Activated T-cell treated with anti-CD3 and anti-CD28 coated beads, Interleukin-2, amount 50 U/mL, for 4 hours (primary cell): ENCODE data around the gene HTRA2. TPM values are rescaled to one million over a fixed set of nuclear protein-coding genes. Genes with fewer than 3 reads are reported as not detected.

Source experiments
- ATAC-seq, 2 donors: fragments of 200-7000 bp; cut with Tn5 transposase; one replicate each; pipeline ENCODE4 v1.10.0; 2021
- DNase-seq: peaks from one replicate; pipeline ENCODE4 v3.0.0-alpha.2; 2020
- H3K27me3 Mint-ChIP-seq: one replicate; pipeline ENCODE4 v1.8.0; 2021; ENCODE audit warnings: low read depth, mixed read lengths
- H3K36me3 Mint-ChIP-seq: one replicate; pipeline ENCODE4 v1.8.0; 2022; ENCODE audit warnings: mixed read lengths; ENCODE audit not compliant: insufficient read depth
- H3K4me1 Mint-ChIP-seq: one replicate; pipeline ENCODE4 v1.8.0; 2021; ENCODE audit warnings: low read depth, mixed read lengths
- H3K4me3 Mint-ChIP-seq: one replicate; pipeline ENCODE4 v1.8.0; 2021; ENCODE audit warnings: mild to moderate bottlenecking, moderate library complexity, mixed read lengths
- H3K9me3 Mint-ChIP-seq: one replicate; pipeline ENCODE4 v1.8.0; 2021; ENCODE audit warnings: mixed read lengths
- total RNA-seq, 3 donors: library from RNA; stranded (reverse); gene quantifications; one replicate each; pipeline ENCODE4 v1.2.1, GENCODE V29; 2021

The HTRA2 gene
- total RNA-seq, 3 donors from 2014 or later = 46.2 to 54.6 (median 50.5) TPM

DNA sequence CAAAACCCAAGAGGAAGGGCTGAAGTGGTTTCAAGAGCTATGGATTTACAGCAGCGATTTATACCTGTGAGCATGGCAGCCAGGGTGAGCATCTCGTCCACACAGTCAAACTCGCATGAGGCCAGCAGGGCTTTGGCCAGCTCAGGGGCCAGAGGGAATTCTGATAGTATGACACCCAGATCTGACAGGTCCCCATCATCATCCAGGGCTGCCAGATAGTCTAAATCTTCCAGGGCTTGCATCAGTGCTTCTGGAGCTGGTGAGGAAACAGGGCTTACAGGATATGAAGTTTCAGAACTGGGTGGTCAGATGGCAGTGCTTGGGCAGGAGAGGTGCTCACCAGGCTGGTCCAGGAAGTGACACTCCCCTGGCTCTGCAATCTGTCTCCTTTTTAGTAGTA, 7.2 kb upstream of the HTRA2 start:
- Mint-ChIP-seq H3K27me3 (peaks cover 42% of the 10 kb centered on the region), H3K36me3 (peaks cover 18% of the 10 kb centered on the region), H3K9me3 (no peaks in the 10 kb centered on the region), H3K4me1 (peaks cover 8% of the 10 kb centered on the region), H3K4me3 (no peak overlapping the region)
- no peak for ATAC-seq
- no peak for DNase-seq

DNA sequence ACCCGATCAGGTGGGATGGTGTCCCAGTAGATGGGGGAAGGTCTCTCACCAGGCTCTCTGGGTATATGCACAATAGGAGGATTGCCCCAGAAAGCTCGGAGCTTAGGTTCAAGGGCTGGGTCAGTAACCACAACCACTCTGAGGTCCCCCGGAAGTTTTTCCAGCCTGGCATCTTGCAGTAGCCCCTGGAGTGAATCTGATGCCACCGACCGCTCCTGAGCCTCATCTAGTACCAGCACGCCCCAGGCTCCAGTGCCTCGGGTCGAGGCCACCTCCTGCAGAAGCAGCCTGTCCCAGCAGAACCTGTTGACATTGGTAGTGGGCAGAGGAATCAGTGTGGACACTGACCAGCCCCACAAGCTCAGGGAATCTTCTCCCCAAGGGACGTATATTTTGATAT, 5.7 kb upstream of the HTRA2 start:
- Mint-ChIP-seq H3K4me3 (no peak overlapping the region), H3K9me3 (no peaks in the 10 kb centered on the region), H3K27me3 (peaks cover 27% of the 10 kb centered on the region), H3K4me1 (peaks cover 21% of the 10 kb centered on the region), H3K36me3 (peaks cover 27% of the 10 kb centered on the region)
- ATAC-seq (no peak), DNase-seq (no peak)

DNA sequence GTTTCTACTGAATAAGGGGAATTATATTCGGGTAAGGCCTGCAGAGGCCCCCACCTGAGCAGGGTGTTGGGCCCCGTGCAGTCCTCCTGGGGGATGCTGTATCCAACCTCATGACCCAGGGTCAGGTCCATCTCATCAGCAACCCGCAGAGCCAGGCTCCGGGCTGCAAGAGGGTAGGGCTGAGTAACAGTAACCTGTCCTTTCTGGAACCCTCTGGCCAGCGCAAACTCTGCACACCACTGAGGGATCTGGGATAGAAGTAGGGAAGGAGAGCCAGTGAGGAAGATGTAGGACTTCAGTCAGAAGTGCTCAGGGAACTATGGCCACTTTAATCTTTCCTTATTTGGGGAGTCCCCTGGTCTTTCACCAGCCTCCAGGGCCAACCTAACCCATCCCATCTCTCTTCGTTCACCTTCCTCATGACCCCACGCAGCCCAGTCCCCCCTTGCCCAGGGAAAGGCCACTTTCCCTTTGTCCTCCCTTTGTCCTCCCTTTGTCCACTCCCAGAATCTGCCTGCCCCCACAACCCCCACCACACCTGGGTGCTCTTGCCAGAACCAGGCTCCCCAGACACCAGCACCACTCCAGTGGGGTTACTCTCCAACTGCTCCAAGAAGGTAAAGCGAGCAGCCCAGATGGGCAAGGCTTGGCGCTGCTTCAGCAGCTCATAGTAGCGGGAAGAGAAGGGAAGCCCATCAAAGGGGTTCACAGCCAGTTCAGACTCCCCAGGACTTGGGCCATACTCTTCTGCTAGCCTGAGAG, 4.6 kb upstream of the HTRA2 start:
- no peak for ATAC-seq
- Mint-ChIP-seq H3K4me3 (no peak overlapping the region), H3K9me3 (no peaks in the 10 kb centered on the region), H3K27me3 (peaks cover 16% of the 10 kb centered on the region), H3K4me1 (peaks cover 24% of the 10 kb centered on the region), H3K36me3 (peaks cover 27% of the 10 kb centered on the region)
- no peak for DNase-seq

DNA sequence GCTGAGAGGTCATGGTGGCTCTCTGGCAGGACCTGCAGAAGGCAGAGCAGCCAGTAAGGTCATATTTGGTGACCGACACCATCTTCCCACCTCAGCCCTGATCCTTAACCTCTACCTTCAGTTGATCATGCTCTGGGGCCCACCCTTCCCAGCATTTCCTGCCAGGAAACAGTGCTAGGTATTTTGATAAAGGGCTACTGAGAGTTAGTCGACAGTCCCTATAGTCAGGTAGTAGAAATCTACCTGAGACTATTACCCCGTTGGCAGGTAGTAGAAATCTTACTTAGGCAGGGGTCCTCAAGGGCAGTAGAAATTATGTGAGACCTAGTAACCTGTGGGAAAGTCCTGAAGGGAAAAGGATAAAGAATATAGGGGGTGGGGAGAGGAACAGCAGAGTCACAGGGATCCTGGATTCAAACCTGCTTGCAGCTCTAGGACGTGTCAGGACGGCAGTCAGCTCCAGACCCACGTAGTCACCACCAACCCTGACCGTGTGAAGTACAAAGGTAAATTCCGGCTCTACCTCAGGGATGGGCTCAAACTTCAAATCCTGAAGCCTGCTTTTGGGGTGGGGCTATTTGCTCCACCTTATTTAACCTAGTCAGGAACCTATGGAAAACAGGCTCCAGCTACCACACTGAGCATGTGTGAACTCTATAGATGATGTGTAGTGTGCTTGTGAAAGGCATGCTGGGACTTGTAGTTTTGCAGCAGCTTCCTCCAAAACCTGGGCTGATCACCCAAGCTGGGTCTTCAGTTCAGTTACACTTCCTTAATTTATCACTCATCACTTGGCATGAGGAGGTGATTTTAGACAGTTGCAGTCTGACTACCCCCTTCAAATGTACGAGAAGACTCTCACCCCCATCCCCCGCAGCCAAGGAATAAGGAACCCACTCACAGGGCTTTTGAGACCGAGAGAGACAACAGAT, 3.8 kb upstream of the HTRA2 start, which contains the start of gene DQX1:
DQX1 (minus strand) TSS at position 515 of the 932 bp plus-strand sequence; CDS start at position 13, 502 bp downstream.
- DNase-seq (no peak), ATAC-seq (no peak)
- H3K36me3 Mint-ChIP-seq = peaks cover 30% of the 10 kb centered on the region
- peaks cover 9% of the 10 kb centered on the region for H3K27me3 Mint-ChIP-seq
- H3K4me1 Mint-ChIP-seq = peaks cover 29% of the 10 kb centered on the region
- peak within 1 kb of the TSS; percentile 40 for H3K4me3 Mint-ChIP-seq
- no peaks in the 10 kb centered on the region for H3K9me3 Mint-ChIP-seq

DNA sequence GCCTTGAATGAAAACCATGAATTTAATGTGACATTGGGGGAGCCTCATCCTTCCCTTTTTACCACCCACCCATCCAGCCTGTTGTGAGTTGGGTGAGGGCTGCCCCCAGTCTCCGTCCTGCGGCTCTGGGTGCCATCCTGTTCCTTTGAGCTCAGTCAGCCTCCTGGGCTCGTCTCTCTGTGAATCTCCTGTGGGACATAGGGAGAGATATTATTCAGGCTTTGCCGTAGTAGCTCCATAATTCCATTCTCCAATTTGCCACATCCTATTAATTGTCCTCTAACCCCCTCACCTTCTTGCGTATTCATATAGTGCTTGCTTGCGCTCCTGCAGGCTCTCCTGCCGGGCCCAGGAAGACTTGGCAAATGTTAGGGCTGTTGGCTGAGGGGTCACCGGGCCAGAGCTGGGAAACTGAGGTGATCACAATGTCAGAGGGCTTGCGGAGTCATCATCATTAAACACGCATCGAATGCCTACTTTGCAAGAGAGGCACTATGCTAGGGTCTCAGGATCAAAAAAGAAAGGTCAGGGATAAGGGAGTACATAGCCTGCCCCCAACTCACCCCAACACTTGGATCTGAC, 3.0 kb upstream of the HTRA2 start:
- Mint-ChIP-seq H3K9me3 (no peaks in the 10 kb centered on the region), H3K27me3 (peaks cover 6% of the 10 kb centered on the region), H3K4me1 (peaks cover 36% of the 10 kb centered on the region), H3K4me3 (no peak overlapping the region), H3K36me3 (peaks cover 31% of the 10 kb centered on the region)
- DNase-seq (no peak), ATAC-seq (no peak)

DNA sequence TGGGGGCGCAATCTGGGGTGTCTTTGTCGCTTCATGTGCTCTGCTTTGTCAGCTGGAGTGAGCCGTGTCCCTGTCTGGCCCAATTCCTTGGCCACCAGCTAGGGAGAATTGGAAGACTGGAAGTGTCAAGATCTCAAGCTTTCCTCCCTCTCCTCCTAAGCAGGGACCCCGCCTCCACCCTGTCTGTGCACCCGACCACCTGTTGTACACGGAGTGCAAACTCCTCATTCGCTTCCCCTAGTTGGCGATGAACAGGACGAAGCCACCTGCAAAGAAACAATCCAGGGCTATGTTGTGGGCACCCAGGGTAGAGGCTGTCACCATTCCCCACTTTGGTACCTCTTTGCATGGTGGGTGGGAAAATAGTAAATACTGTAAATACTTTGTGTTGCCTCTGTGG, 2.0 kb upstream of the HTRA2 start:
- peaks cover 2% of the 10 kb centered on the region for H3K27me3 Mint-ChIP-seq
- peak overlapping the region; percentile 99 for H3K4me3 Mint-ChIP-seq
- peaks cover 42% of the 10 kb centered on the region for H3K4me1 Mint-ChIP-seq
- H3K36me3 Mint-ChIP-seq = peaks cover 36% of the 10 kb centered on the region
- H3K9me3 Mint-ChIP-seq = no peaks in the 10 kb centered on the region
- DNase-seq (no peak), ATAC-seq (no peak)

DNA sequence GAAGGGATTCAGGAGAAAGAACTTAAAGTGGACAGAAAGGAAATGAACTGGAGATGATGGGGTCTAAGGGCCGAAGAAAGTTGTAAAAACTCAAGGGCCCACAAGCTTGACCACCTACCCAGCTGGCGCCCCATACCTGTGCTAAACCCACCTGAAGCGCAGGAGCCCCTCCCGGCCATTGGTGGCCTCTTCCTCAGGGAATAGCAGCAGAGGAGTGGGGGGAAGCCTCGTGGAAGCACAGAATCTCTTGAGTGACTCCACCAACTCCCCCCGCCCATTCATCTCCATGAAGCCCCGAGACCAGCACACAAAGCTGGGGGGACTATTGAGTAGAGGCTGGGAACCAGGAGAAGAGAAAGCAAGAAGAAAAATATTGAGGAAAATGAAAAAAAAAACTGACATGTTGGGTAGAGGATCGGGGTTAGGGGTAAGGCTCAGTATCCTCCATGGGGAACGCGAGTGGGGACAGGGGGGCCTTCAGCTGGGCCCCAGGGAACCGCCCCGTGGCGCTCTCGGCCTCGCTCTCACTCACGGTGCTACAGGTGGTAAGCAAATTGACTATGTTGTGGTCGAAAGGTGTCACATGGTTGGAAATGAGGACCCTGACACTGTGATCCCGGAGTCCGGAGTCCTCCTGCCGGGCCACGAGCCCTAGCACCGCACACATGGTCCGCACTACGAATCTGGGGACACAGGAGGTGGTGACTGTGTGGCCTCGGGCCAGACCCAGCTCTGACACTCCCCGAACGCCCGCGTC, 955 bp upstream of the HTRA2 start:
- DNase-seq = no peak
- peak overlapping the region; percentile 99 for H3K4me3 Mint-ChIP-seq
- no peaks in the 10 kb centered on the region for H3K9me3 Mint-ChIP-seq
- peaks cover 42% of the 10 kb centered on the region for H3K4me1 Mint-ChIP-seq
- ATAC-seq = peak; percentile 5
- peaks cover 39% of the 10 kb centered on the region for H3K36me3 Mint-ChIP-seq
- H3K27me3 Mint-ChIP-seq = no peaks in the 10 kb centered on the region

DNA sequence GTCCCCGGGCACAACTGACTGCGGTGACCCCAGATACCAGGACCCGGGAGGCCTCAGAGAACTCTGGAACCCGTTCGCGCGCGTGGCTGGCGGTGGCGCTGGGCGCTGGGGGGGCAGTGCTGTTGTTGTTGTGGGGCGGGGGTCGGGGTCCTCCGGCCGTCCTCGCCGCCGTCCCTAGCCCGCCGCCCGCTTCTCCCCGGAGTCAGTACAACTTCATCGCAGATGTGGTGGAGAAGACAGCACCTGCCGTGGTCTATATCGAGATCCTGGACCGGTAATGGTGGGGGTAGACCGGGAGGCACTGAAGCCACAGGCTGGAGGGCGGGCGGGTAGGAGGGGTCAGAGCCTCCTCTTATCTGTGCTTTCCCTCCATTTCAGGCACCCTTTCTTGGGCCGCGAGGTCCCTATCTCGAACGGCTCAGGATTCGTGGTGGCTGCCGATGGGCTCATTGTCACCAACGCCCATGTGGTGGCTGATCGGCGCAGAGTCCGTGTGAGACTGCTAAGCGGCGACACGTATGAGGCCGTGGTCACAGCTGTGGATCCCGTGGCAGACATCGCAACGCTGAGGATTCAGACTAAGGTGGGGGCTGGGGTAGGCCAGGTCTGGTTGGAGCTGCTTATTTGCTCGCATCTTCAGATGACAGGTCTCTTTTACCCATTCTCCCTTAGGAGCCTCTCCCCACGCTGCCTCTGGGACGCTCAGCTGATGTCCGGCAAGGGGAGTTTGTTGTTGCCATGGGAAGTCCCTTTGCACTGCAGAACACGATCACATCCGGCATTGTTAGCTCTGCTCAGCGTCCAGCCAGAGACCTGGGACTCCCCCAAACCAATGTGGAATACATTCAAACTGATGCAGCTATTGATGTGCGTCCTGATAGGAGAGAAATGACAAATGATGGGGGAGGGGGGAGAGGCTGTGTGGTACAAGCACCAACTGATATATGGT, 780 bp downstream of the HTRA2 start:
- Mint-ChIP-seq H3K36me3 (peaks cover 39% of the 10 kb centered on the region), H3K9me3 (no peaks in the 10 kb centered on the region), H3K4me1 (peaks cover 42% of the 10 kb centered on the region), H3K27me3 (no peaks in the 10 kb centered on the region), H3K4me3 (peak overlapping the region; percentile 99)
- ATAC-seq = peak; percentile 29 to 32
- no peak for DNase-seq

DNA sequence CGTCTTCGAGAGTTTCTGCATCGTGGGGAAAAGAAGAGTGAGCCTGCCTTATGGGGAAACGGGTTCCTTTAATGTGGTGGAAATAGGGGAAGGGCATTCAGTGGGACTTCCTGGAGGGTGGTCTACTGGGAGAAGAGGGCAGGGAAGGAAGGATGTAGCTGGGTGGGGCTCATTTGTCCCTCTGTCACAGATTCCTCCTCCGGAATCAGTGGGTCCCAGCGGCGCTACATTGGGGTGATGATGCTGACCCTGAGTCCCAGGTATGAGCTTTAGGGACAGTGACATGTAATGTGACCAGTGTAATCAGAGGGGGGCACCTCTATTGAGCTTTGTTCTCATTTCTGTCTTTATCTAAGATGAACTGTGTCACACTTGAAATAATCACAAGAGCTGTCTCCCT, 1.9 kb downstream of the HTRA2 start:
- DNase-seq (no peak), ATAC-seq (no peak)
- H3K4me1 Mint-ChIP-seq = peaks cover 38% of the 10 kb centered on the region
- no peaks in the 10 kb centered on the region for H3K27me3 Mint-ChIP-seq
- H3K9me3 Mint-ChIP-seq = no peaks in the 10 kb centered on the region
- peaks cover 29% of the 10 kb centered on the region for H3K36me3 Mint-ChIP-seq
- H3K4me3 Mint-ChIP-seq = peak overlapping the region; percentile 99

DNA sequence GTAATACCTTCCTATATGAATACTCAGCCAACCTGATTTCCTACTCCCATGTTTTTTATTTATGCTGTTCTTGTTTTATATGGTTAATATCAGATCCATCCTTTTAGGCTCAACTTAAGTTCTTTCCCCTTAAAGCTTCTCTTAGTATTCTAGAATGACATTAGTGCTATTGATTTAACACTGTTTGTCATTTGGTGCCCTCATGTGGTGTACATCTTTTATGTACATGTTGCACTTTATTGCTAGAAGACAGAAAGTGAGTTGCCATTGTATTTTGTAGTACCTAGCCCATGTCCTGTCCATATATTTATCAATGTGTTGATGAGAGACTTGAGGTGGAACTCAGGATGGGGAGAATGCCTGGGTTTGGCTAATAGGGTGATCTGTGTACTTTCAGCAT, 2.5 kb downstream of the HTRA2 start:
- H3K4me3 Mint-ChIP-seq = peak overlapping the region; percentile 42
- no peaks in the 10 kb centered on the region for H3K9me3 Mint-ChIP-seq
- peaks cover 24% of the 10 kb centered on the region for H3K36me3 Mint-ChIP-seq
- H3K4me1 Mint-ChIP-seq = peaks cover 35% of the 10 kb centered on the region
- ATAC-seq = no peak
- H3K27me3 Mint-ChIP-seq = no peaks in the 10 kb centered on the region
- DNase-seq = no peak

DNA sequence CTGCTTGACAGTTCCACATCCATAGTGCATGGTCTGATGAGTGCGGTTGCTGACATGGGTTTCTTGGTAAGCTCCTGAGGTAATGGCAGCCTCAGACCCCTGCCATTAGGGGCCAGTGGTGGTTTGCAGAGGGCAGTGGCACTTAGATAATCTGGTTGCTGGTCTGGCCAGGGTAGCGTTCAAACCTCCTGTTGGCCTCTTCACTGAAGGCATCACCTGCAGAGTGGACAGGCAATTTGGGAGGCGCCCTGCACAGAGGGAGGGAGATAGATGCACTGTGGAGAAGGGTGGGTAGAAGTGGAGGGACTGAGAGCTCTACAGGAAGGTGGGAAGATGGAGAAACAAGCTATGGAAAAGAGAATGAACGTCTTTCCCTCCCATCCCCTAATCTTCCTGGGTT, 3.7 kb downstream of the HTRA2 start:
- Mint-ChIP-seq H3K4me3 (no peak overlapping the region), H3K36me3 (peaks cover 12% of the 10 kb centered on the region), H3K27me3 (peaks cover 8% of the 10 kb centered on the region), H3K9me3 (no peaks in the 10 kb centered on the region), H3K4me1 (peaks cover 27% of the 10 kb centered on the region)
- ATAC-seq = no peak
- no peak for DNase-seq

DNA sequence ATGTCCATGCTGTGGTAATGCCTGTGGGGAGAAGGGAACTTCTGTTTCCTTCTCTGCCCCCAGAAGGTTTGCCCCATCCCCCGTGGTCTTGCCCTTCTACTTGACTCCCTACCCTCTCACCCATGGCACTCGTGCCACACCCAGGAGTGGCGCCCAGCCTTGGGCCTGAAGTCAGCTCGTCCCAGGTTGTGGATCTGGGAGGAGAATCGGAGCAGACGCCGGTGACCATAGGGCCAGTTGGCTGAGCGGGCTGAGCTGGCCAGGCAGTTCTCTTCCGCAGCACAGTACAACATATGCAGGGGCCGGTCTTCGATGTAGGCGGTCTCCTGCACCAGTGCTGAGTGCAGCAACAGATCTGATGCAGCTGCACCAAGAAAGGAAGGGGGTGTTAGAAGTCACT, 4.7 kb downstream of the HTRA2 start:
- peaks cover 17% of the 10 kb centered on the region for H3K27me3 Mint-ChIP-seq
- ATAC-seq = no peak
- no peak for DNase-seq
- H3K4me1 Mint-ChIP-seq = peaks cover 18% of the 10 kb centered on the region
- H3K9me3 Mint-ChIP-seq = no peaks in the 10 kb centered on the region
- H3K4me3 Mint-ChIP-seq = no peak overlapping the region
- H3K36me3 Mint-ChIP-seq = peaks cover 12% of the 10 kb centered on the region

DNA sequence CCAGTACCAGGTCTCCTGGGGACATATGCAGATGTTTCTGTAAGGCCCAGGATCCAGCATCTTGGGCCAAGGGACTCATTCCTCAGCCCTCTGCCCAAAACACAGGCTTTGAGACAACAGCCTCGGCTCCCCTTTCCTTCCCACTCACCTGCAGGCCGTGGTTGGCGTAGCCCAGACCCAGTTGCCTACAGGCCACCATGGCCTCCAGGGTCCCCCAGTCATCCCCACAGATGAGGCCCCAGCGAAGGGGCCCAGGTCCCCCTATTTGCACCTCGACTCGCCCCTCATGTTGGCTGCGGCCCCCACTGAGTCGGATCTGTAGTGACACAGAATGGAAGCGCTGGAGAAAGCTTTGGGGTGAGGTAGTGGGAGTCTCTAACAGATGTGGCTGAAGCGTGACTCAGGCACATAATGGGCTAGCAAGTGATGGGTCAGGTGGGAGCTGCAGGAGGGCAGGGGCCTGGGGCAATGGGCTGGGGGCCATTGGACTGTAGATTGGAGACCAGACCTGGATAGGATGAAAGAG, 5.8 kb downstream of the HTRA2 start:
- Mint-ChIP-seq H3K36me3 (peaks cover 12% of the 10 kb centered on the region), H3K4me3 (no peak overlapping the region), H3K27me3 (peaks cover 23% of the 10 kb centered on the region), H3K9me3 (no peaks in the 10 kb centered on the region), H3K4me1 (peaks cover 18% of the 10 kb centered on the region)
- DNase-seq (no peak), ATAC-seq (no peak)
